DND-41 (cell line): ENCODE data around the gene SYT1.

Source experiments
- EZH2 ChIP-seq: IDR thresholded peaks from 3 replicates; pipeline ENCODE4 v1.6.1; 2012; ENCODE audit warnings: borderline replicate concordance, low read depth, mild to moderate bottlenecking, moderate library complexity, low read length, inconsistent platforms; ENCODE audit not compliant: severe bottlenecking
- TF ChIP-seq, protein P1 (sequence below): IDR thresholded peaks from 2 replicates; pipeline ENCODE4 v1.5.1; 2012; ENCODE audit warnings: borderline replicate concordance, low read length, moderate library complexity, mild to moderate bottlenecking; ENCODE audit not compliant: poor library complexity, severe bottlenecking; ENCODE audit errors: extremely low read depth

DNA sequence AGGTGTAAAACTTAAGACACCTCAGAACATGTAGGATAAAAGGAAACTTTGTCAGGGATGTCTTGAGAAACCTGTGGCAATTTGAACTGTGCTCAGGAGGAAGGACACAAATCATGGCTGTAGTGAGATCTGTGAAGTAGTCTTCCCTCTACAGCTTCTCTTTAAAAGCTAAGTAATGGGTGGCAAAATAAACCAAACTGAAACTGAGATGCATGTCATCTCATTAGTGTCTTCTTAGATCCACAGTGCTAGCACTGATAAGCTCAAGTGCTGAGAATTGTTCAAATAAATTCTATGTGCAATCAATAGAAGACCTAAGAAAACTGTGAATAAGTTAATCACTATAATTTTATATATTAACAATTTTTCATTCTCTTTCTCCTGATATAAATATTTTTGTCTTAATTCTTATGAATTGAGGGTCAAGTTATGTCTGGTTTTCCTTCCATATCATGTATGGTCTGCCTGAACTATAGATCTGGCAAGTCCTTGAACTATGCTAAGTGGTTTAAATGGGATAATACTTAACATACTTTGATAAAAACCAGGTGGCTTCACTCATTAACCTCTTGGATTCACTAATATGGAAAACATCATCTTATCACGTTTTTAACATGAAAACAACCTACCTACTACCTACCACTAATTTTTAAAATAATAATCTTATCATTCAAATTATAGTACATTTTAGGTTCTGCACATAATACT lies 27.2 kb downstream of the SYT1 start:
- TF ChIP-seq, protein P1, sequence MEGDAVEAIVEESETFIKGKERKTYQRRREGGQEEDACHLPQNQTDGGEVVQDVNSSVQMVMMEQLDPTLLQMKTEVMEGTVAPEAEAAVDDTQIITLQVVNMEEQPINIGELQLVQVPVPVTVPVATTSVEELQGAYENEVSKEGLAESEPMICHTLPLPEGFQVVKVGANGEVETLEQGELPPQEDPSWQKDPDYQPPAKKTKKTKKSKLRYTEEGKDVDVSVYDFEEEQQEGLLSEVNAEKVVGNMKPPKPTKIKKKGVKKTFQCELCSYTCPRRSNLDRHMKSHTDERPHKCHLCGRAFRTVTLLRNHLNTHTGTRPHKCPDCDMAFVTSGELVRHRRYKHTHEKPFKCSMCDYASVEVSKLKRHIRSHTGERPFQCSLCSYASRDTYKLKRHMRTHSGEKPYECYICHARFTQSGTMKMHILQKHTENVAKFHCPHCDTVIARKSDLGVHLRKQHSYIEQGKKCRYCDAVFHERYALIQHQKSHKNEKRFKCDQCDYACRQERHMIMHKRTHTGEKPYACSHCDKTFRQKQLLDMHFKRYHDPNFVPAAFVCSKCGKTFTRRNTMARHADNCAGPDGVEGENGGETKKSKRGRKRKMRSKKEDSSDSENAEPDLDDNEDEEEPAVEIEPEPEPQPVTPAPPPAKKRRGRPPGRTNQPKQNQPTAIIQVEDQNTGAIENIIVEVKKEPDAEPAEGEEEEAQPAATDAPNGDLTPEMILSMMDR = no peak
- TF ChIP-seq EZH2 = no peak
